Central memory CD8-positive, alpha-beta T cell (primary cell): ENCODE results near the gene EHD1.
"Not testable (repeated sequence)": the region's sequence is repeated elsewhere in the genome, so short reads cannot be mapped to it uniquely, and the experiment has no call there.

Experiments used
- ATAC-seq: fragments of 150-1000 bp; cut with Tn5 transposase; replicated peaks from 2 replicates; pipeline ENCODE4 v1.10.0; 2022; ENCODE audit warnings: mild to moderate bottlenecking, moderate FRiP score, moderate number of reproducible peaks; ENCODE audit not compliant: poor library complexity, severe bottlenecking; ENCODE audit errors: extremely low read depth
- DNase-seq, 2 donors: peaks; one replicate each; pipeline ENCODE4 v3.0.0; 2021; ENCODE audit warnings: low spot score in 2 of 2
- H3K27ac Mint-ChIP-seq: one replicate; pipeline ENCODE4 v1.8.0; 2022; ENCODE audit warnings: low read depth, mild to moderate bottlenecking, moderate library complexity, mixed read lengths
- H3K27me3 Mint-ChIP-seq: one replicate; pipeline ENCODE4 v1.8.0; 2022; ENCODE audit warnings: mixed read lengths
- H3K36me3 Mint-ChIP-seq: one replicate; pipeline ENCODE4 v1.8.0; 2022; ENCODE audit warnings: mild to moderate bottlenecking, moderate library complexity, mixed read lengths; ENCODE audit not compliant: insufficient read depth
- H3K4me1 Mint-ChIP-seq: one replicate; pipeline ENCODE4 v1.8.0; 2022; ENCODE audit warnings: mixed read lengths
- H3K4me3 Mint-ChIP-seq: one replicate; pipeline ENCODE4 v1.8.0; 2022; ENCODE audit warnings: mild to moderate bottlenecking, moderate library complexity, mixed read lengths
- H3K9me3 Mint-ChIP-seq: one replicate; pipeline ENCODE4 v1.8.0; 2022; ENCODE audit warnings: mixed read lengths

EHD1 gene

DNA sequence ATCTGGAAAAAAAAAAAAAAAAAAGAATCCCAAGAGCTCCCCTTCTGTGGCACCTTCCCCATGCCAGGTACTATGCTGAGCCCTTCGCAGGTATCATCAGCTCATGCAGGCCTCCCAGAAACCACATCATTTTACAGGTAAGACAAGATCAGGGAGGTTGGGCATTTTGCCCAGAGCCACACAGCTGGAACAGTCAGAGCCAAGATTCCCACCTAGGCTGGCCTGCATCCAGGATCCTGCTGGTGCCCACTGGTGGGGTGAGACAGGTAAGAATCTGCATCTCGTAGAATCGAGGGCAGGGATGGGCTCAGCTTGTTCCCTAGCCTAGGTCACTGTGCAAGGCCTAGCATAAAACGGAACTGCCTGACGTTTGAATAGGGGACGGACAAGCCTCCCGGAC is 52.4 kb downstream of the EHD1 start:
- peaks cover 1% of the 10 kb centered on the region for H3K36me3 Mint-ChIP-seq
- H3K4me3 Mint-ChIP-seq: no peak overlapping the region
- ATAC-seq (no peak), DNase-seq (no peak)
- H3K27ac Mint-ChIP-seq: no peak overlapping the region
- no peaks in the 10 kb centered on the region for H3K4me1 Mint-ChIP-seq
- no peaks in the 10 kb centered on the region for H3K9me3 Mint-ChIP-seq
- no peaks in the 10 kb centered on the region for H3K27me3 Mint-ChIP-seq

DNA sequence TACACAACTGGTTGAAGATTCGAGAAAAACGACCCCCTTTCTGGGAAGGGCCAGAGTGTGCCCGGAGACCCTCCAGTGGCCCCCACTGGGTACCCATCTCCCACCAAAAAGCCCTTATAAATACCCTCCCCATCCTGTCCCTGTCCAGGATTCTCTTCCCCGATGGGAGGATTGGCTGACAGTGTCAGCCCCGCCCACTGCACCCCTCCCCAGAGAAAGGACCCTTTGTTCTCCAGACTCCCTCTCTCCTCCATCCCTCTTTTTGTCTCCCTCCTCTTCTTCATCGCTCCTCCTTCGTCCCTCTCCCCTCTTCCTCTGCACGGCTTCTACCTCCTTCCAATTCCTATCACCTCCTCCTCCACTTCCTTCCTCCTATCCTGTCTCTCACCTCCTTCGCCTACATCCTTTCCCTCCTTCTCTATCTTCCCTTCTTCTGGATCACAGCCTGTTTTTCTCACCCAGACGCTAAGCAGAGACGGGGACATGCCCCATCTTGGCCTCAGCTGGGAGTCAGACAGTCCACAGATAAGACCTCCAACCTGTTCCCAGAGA is 54.8 kb downstream of the EHD1 start:
- Mint-ChIP-seq H3K27me3 (no peaks in the 10 kb centered on the region), H3K9me3 (no peaks in the 10 kb centered on the region), H3K4me3 (no peak overlapping the region), H3K4me1 (no peaks in the 10 kb centered on the region), H3K36me3 (peaks cover 1% of the 10 kb centered on the region), H3K27ac (no peak overlapping the region)
- DNase-seq (no peak), ATAC-seq (no peak)

DNA sequence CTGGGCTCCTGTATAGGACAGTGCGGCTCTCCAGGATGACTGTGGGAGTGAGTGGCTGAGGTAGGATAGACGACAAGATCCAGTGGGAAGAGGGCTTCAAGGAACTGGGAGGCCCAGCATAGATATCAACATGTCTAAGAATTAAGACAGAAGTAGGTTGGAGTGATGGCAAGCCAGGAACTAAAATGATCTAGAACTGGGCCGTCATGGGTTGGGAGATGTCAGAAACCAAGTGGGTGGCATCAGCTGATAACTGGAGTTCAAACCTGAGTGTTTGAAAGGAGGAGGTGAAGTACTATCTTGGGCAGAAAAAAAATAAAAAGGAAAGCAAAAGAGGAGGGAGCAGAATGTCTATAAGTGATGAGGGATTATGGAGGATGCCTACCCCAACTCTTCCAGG is 60.9 kb downstream of the EHD1 start:
- DNase-seq: no peak
- no peaks in the 10 kb centered on the region for H3K27me3 Mint-ChIP-seq
- no peak for ATAC-seq
- no peaks in the 10 kb centered on the region for H3K36me3 Mint-ChIP-seq
- no peaks in the 10 kb centered on the region for H3K9me3 Mint-ChIP-seq
- no peaks in the 10 kb centered on the region for H3K4me1 Mint-ChIP-seq
- H3K4me3 Mint-ChIP-seq: no peak overlapping the region
- no peak overlapping the region for H3K27ac Mint-ChIP-seq

DNA sequence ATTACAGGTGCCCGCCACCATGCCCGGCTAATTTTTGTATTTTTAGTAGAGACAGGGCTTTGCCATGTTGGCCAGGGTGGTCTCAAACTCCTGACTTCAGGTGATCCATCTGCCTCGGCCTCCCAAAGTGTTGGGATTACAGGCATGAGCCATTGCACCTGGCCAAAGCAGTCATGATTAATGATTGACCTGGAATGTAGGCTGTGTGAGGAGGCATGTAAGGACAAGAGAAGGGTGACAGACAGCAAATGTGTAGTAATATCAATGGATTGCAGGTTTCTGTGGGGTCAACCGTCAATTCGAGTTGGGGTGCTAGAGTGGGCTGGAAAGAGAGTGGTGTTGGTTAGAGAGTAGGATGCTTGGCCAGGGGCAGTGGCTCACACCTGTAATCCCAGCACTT is 63.0 kb downstream of the EHD1 start:
- H3K27ac Mint-ChIP-seq, H3K4me1 Mint-ChIP-seq, H3K4me3 Mint-ChIP-seq, H3K9me3 Mint-ChIP-seq, ATAC-seq, H3K36me3 Mint-ChIP-seq, H3K27me3 Mint-ChIP-seq, DNase-seq: not testable (repeated sequence)

DNA sequence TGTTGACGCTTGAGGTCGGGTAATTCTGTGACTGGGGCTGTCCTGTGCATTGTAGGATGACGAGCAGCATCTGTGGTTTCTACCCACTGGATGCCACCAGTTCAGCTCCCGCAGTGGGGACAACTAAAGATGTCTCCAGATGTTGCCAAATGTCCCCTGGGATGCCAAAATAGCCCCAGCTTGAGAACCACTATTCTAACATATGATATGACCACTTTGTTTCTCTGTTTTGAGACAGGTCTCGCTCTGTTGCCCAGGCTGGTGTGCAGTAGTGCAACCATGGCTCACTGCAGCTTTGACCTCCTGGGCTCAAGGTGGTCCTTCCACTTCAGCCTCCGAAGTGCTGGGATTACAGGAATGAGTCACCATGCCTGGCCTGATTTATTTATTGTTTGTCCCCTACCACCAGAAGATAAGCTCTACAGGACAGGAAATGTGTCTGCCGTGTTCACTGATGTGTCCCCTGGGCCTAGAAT is 63.7 kb downstream of the EHD1 start:
- ATAC-seq (no peak), DNase-seq (no peak)
- no peak overlapping the region for H3K27ac Mint-ChIP-seq
- H3K4me1 Mint-ChIP-seq: peaks cover 12% of the 10 kb centered on the region
- H3K27me3 Mint-ChIP-seq: no peaks in the 10 kb centered on the region
- H3K36me3 Mint-ChIP-seq: peaks cover 4% of the 10 kb centered on the region
- H3K9me3 Mint-ChIP-seq: no peaks in the 10 kb centered on the region
- H3K4me3 Mint-ChIP-seq: no peak overlapping the region

DNA sequence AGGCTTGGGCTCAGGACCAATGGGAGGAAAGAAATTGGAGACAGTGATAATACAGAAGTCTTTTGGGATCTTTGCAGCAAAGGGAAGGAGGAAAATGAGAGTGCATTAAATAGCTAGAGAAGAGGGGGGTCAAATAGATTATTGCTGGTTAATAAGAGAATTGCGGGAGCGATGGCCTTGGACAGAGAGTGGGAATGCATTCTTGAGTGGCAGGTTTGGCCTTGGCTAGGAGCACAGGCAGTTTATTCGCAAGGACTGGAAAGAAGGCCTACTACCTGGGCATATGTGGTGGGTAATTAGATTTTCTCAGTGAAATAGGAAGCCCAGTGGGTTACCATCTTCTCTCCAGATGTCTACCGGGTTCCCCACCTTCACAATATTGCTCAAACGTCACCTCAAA is 64.6 kb downstream of the EHD1 start:
- no peak overlapping the region for H3K4me3 Mint-ChIP-seq
- H3K9me3 Mint-ChIP-seq: no peaks in the 10 kb centered on the region
- no peak overlapping the region for H3K27ac Mint-ChIP-seq

DNA sequence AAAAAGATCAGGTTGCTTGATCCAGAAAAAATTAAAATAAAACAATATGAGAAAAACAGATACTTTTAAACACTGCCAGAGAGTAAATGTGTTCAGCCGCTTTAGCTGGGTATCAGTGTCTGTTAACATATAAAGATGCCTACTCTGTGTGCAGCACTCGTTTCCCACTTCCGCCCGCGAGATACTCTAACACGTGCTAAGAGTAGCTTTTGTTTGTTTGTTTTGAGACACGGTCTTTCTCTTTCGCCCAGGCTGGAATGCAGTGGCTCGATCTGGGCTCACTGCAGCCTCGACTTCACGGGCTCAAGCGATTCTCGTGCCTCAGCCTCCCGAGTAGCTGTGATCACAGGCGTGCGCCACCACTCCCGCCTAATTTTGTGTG is 67.5 kb downstream of the EHD1 start:
- ATAC-seq (peak; percentile 87), DNase-seq (peak; percentile 36 to 54)
- Mint-ChIP-seq H3K4me3 (peak overlapping the region; percentile 97), H3K36me3 (peaks cover 12% of the 10 kb centered on the region), H3K4me1 (peaks cover 31% of the 10 kb centered on the region), H3K27ac (peak overlapping the region; percentile 95), H3K27me3 (no peaks in the 10 kb centered on the region), H3K9me3 (no peaks in the 10 kb centered on the region)

More for the DNA sequence above, 64.6 kb downstream of the EHD1 start:
- Mint-ChIP-seq H3K36me3 (peaks cover 4% of the 10 kb centered on the region), H3K4me1 (peaks cover 19% of the 10 kb centered on the region), H3K27me3 (no peaks in the 10 kb centered on the region)
- no peak for DNase-seq
- no peak for ATAC-seq

DNA sequence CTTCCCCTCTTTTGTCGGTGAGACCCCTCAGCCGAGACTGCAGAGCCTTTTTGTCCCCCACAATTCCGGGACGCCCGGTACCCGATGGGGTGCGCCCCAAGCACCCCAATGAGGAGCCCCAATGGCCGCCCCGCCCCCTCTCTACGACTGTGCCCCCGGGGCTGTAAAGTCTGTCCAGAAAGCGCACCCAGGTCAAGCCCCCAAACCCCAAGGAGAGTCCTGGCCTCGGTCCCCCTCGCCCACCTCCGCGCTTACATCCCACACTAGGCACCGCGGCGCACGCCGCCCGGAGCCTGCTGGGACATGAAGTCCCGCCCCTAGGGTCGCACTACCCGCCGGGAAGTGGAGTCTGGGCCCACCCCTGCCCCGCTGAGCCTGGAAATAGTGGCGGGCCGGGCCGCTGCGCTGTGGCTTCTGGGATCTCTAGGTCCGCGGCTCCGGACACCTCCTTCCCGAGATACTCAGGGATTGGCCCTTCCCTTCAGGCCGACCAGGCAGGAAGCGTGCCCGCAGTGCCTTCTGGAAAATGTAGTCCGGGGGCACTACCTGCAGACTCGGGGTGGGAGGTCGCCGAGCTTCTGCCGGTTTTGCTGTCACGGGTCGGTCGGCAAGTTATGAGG is 68.0 kb downstream of the EHD1 start, which contains the start of gene MEN1:
Gene MEN1, minus strand, starts transcription at position 281 of the 620 bp plus-strand sequence. CDS start 442 bp downstream, outside the sequence.
- Mint-ChIP-seq H3K36me3 (peaks cover 14% of the 10 kb centered on the region), H3K27me3 (no peaks in the 10 kb centered on the region), H3K27ac (peak within 1 kb of the TSS; percentile 95), H3K4me1 (peaks cover 31% of the 10 kb centered on the region), H3K4me3 (peak within 1 kb of the TSS; percentile 97), H3K9me3 (no peaks in the 10 kb centered on the region)
- DNase-seq: peak; percentile 54 to 64
- ATAC-seq: peak; percentile 84

DNA sequence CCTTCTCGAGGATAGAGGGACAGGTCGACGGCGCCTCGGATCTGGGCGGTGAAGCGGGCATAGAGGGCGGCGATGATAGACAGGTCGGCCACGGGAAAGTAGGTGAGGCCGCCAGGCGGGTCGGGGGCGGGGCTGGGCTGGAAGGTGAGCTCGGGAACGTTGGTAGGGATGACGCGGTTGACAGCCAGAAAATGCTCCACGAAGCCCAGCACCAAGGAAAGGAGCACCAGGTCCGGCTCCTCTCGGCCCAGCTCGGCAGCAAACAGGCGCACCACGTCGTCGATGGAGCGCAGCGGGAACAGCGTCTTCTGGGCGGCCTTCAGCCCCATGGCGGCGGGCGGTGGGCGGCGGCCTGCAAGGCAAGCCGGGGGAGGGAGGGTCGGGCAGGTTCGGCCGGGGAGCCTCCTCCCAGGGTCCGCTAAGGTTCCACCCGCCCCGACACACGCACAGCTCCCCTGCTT is 68.6 kb downstream of the EHD1 start:
- peak overlapping the region; percentile 95 for H3K27ac Mint-ChIP-seq
- H3K36me3 Mint-ChIP-seq: peaks cover 14% of the 10 kb centered on the region
- peaks cover 31% of the 10 kb centered on the region for H3K4me1 Mint-ChIP-seq
- DNase-seq: no peak
- H3K9me3 Mint-ChIP-seq: no peaks in the 10 kb centered on the region
- peak overlapping the region; percentile 97 for H3K4me3 Mint-ChIP-seq
- no peaks in the 10 kb centered on the region for H3K27me3 Mint-ChIP-seq
- ATAC-seq: peak; percentile 2

DNA sequence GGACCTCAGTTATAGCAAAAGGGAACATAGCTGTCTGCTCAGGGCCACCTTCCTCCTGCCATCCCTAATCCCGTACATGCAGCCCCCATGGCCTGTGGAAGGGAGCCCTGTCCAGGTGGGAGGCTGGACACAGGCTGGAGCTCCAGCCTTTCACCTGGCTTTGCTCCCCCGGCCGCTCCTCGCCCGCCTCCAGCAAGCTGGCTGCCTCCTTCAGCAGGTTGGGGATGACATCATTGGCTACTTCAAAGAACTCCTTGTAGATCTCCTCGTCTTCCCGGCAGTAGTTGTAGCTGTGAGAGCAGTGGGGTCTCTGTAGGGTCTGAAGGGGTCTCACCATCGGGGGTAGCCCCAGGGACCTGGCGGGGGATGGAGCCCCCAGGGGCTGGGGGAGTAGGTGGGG is 72.9 kb downstream of the EHD1 start:
- Mint-ChIP-seq H3K9me3 (no peaks in the 10 kb centered on the region), H3K27me3 (no peaks in the 10 kb centered on the region), H3K4me3 (no peak overlapping the region), H3K4me1 (peaks cover 39% of the 10 kb centered on the region), H3K36me3 (peaks cover 15% of the 10 kb centered on the region), H3K27ac (no peak overlapping the region)
- DNase-seq: no peak
- no peak for ATAC-seq

DNA sequence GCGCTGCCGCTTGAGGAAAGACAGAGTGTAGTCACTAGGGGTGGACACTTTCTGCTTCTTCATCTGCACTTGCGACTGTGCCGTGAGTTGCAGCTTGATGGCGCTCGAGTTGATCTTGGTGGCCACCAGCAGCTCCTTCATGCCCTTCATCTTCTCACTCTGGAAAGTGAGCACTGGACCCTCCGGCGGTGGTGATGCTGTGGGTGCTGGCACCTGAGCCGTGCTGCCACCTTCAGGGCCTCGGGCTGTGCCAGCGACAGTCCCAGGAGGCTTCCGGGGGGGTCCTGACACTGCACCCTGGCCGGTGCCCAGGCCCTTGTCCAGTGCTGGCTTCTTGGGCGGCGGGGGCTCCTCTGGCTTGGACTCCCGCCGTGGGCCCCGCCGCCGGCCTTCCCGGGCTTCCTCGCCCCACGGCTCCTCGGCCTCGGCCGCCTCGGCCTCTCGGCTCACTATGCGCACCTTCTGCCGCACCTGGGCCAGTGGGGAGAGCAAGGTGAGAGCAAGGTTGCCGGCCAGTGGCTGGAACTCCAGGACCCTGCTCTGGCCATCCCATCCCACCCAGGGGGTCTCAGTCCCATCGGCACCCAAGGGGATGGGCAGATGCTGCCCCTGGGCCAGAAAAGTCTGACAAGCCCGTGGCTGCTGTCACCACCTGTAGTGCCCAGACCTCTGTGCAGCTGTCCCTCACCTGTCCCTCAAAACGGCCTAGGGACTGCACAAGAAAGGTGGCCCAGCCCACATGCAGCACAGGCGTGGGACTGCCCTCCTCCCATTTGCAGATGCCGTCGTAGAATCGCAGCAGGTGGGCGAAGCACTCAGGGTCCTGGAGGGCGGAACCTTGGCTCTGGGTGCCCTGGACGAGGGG is 73.8 kb downstream of the EHD1 start:
- no peak for ATAC-seq
- Mint-ChIP-seq H3K36me3 (peaks cover 14% of the 10 kb centered on the region), H3K9me3 (no peaks in the 10 kb centered on the region), H3K4me3 (peak overlapping the region; percentile 81), H3K27me3 (no peaks in the 10 kb centered on the region), H3K4me1 (peaks cover 30% of the 10 kb centered on the region), H3K27ac (peak overlapping the region; percentile 94)
- no peak for DNase-seq

DNA sequence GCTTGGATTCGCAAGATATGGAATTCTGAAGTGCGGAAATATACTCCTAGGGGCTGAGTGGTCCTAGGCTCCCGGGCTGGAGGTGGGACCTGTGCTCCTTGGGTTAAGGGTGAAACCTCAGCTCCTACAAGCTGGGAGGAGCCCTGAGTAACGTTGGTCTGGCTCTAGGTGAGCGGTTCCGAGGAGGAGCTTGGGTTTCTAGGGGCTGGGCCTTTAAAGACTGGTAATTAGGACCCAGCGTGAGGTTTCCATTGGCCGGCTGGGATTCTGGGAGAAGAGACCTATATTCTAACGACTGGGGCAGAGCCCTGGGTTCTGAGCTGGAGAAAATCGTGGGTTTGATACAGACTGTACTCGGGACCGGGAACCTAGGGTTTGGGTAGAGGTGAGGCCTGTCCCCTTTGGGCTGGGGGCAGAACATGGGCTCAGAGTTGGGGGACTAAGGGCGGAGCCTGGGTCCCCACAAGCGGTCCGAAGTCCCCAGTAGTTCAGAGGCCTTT is 74.5 kb downstream of the EHD1 start:
- ATAC-seq: no peak

More for the DNA sequence above, 74.5 kb downstream of the EHD1 start:
- Mint-ChIP-seq H3K4me3 (peak overlapping the region; percentile 81), H3K4me1 (peaks cover 27% of the 10 kb centered on the region), H3K9me3 (no peaks in the 10 kb centered on the region), H3K36me3 (peaks cover 15% of the 10 kb centered on the region), H3K27me3 (no peaks in the 10 kb centered on the region), H3K27ac (peak overlapping the region; percentile 94)
- no peak for DNase-seq
